ENCODE measurements around the gene CACFD1.

GRCh38 chr9:133515615-133516255 lies 56.0 kb downstream of the CACFD1 start:
- TF ChIP-seq CTCF (IDR thresholded peaks at IDR 0.05), result no peak
- TF ChIP-seq EP300 (IDR thresholded peaks at IDR 0.05), result no peak
- no peak for TF ChIP-seq POLR2AphosphoS5 (IDR thresholded peaks at IDR 0.05)
